ENCODE measurements around the gene CDH13. TPM values are rescaled to one million over a fixed set of nuclear protein-coding genes. Genes with fewer than 3 reads are reported as not detected.

Gene CDH13
- total RNA-seq, 1 experiment from 2014 or later: 2.1 TPM

- TF ChIP-seq CTCF (conservative IDR thresholded peaks at IDR 0.05; ENCODE audit: low read depth, low read length): no peak
- no peak for TF ChIP-seq EZH2 (IDR thresholded peaks at IDR 0.05; ENCODE audit: borderline replicate concordance, low read depth, low read length, poor library complexity, severe bottlenecking)
- CTCF ChIA-PET: no interaction called here
- DNase-seq (ENCODE audit: low spot score): no peak
- POLR2A ChIA-PET (ENCODE audit: low non-redundant PET): no interaction called here
- no peak overlapping the region for H3K4me3 ChIP-seq (ENCODE audit: low read depth, low read length, poor library complexity, severe bottlenecking)
- H3K9me3 ChIP-seq (ENCODE audit: low read depth, low read length, poor library complexity, severe bottlenecking): no peaks in the 10 kb centered on the region
- no peak overlapping the region for H3K27ac ChIP-seq (ENCODE audit: low read depth, low read length, poor library complexity, severe bottlenecking)
- BruUV-seq (replicated peaks): no TSS peak
- peaks cover 4% of the 10 kb centered on the region for H3K27me3 ChIP-seq (replicated peaks; ENCODE audit: insufficient read depth, low read depth, low read length, poor library complexity)
- intact Hi-C loops (cut with micrococcal nuclease; ENCODE audit: unreplicated experiment): no loop called here
- no peaks in the 10 kb centered on the region for H3K36me3 ChIP-seq (ENCODE audit: insufficient read depth, low read length, poor library complexity, severe bottlenecking)
- no peaks in the 10 kb centered on the region for H3K4me1 ChIP-seq (ENCODE audit: insufficient read depth, low read length, poor library complexity, severe bottlenecking)
These were observed 646.9 kb downstream of the CDH13 start for GRCh38 chr16:83273504-83274173.

GRCh38 chr16:83279251-83279650 is 652.5 kb downstream of the CDH13 start:
- BruUV-seq (replicated peaks): no TSS peak
- no peaks in the 10 kb centered on the region for H3K36me3 ChIP-seq (ENCODE audit: insufficient read depth, low read length, poor library complexity, severe bottlenecking)
- peaks cover 1% of the 10 kb centered on the region for H3K27me3 ChIP-seq (replicated peaks; ENCODE audit: insufficient read depth, low read depth, low read length, poor library complexity)
- intact Hi-C loops (cut with micrococcal nuclease; ENCODE audit: unreplicated experiment): no loop called here
- no peaks in the 10 kb centered on the region for H3K9me3 ChIP-seq (ENCODE audit: low read depth, low read length, poor library complexity, severe bottlenecking)
- TF ChIP-seq CTCF (conservative IDR thresholded peaks at IDR 0.05; ENCODE audit: low read depth, low read length) (no peak), EZH2 (IDR thresholded peaks at IDR 0.05; ENCODE audit: borderline replicate concordance, low read depth, low read length, poor library complexity, severe bottlenecking) (no peak)
- H3K27ac ChIP-seq (ENCODE audit: low read depth, low read length, poor library complexity, severe bottlenecking): no peak overlapping the region
- ChIA-PET CTCF (no interaction called here), POLR2A (ENCODE audit: low non-redundant PET) (no interaction called here)
- no peak overlapping the region for H3K4me3 ChIP-seq (ENCODE audit: low read depth, low read length, poor library complexity, severe bottlenecking)
- DNase-seq (ENCODE audit: low spot score): no peak
- no peaks in the 10 kb centered on the region for H3K4me1 ChIP-seq (ENCODE audit: insufficient read depth, low read length, poor library complexity, severe bottlenecking)

- POLR2A ChIA-PET (ENCODE audit: low non-redundant PET): no interaction called here
- intact Hi-C loops (cut with micrococcal nuclease; ENCODE audit: unreplicated experiment): no loop called here
- no peaks in the 10 kb centered on the region for H3K9me3 ChIP-seq (ENCODE audit: low read depth, low read length, poor library complexity, severe bottlenecking)
- CTCF ChIA-PET: no interaction called here
- no TSS peak for BruUV-seq (replicated peaks)
- no peaks in the 10 kb centered on the region for H3K36me3 ChIP-seq (ENCODE audit: insufficient read depth, low read length, poor library complexity, severe bottlenecking)
- no peak overlapping the region for H3K4me3 ChIP-seq (ENCODE audit: low read depth, low read length, poor library complexity, severe bottlenecking)
- no peak overlapping the region for H3K27ac ChIP-seq (ENCODE audit: low read depth, low read length, poor library complexity, severe bottlenecking)
- TF ChIP-seq CTCF (conservative IDR thresholded peaks at IDR 0.05; ENCODE audit: low read depth, low read length): no peak
- no peak for TF ChIP-seq EZH2 (IDR thresholded peaks at IDR 0.05; ENCODE audit: borderline replicate concordance, low read depth, low read length, poor library complexity, severe bottlenecking)
- no peaks in the 10 kb centered on the region for H3K4me1 ChIP-seq (ENCODE audit: insufficient read depth, low read length, poor library complexity, severe bottlenecking)
- H3K27me3 ChIP-seq (replicated peaks; ENCODE audit: insufficient read depth, low read depth, low read length, poor library complexity): peaks cover 21% of the 10 kb centered on the region
- no peak for DNase-seq (ENCODE audit: low spot score)
These were observed 659.2 kb downstream of the CDH13 start for GRCh38 chr16:83285921-83286320.

Data from A673 (cell line).